GM19395 (cell line): ENCODE data around the gene AFF3.

Experiments
- ATAC-seq: cut with Tn5 transposase; IDR thresholded peaks from one replicate; pipeline ENCODE4 v1.9.1; 2021; ENCODE audit warnings: mild to moderate bottlenecking, moderate library complexity; ENCODE audit not compliant: unreplicated experiment

The AFF3 gene

GRCh38 chr2:100073110-100073509 lies 69.3 kb downstream of the AFF3 start:
- ATAC-seq = no peak

GRCh38 chr2:100072503-100072902 lies 69.9 kb downstream of the AFF3 start:
- ATAC-seq = no peak

- no peak for ATAC-seq
Measured at GRCh38 chr2:100071335-100072043, 70.9 kb downstream of the AFF3 start.

GRCh38 chr2:100070078-100070477 lies 72.3 kb downstream of the AFF3 start:
- ATAC-seq = no peak

GRCh38 chr2:100068395-100068794 lies 74.0 kb downstream of the AFF3 start:
- ATAC-seq = no peak

- ATAC-seq = no peak
Measured at GRCh38 chr2:100067784-100068183, 74.6 kb downstream of the AFF3 start.

- no peak for ATAC-seq
Measured at GRCh38 chr2:100066856-100067255, 75.5 kb downstream of the AFF3 start.

- ATAC-seq = no peak
Measured at GRCh38 chr2:100066246-100066645, 76.1 kb downstream of the AFF3 start.

- ATAC-seq = no peak
Measured at GRCh38 chr2:100064592-100065428, 77.6 kb downstream of the AFF3 start.

GRCh38 chr2:100064165-100064564 lies 78.2 kb downstream of the AFF3 start:
- ATAC-seq = no peak

GRCh38 chr2:100063459-100063953 lies 78.9 kb downstream of the AFF3 start:
- ATAC-seq = no peak

- no peak for ATAC-seq
Measured at GRCh38 chr2:100062336-100062735, 80.1 kb downstream of the AFF3 start.

GRCh38 chr2:100060875-100061274 lies 81.5 kb downstream of the AFF3 start:
- no peak for ATAC-seq

GRCh38 chr2:100059638-100060037 lies 82.8 kb downstream of the AFF3 start:
- no peak for ATAC-seq

- ATAC-seq = no peak
Measured at GRCh38 chr2:100057901-100058261, 84.5 kb downstream of the AFF3 start.

- ATAC-seq = no peak
Measured at GRCh38 chr2:100054426-100054825, 88.0 kb downstream of the AFF3 start.

- no peak for ATAC-seq
Measured at GRCh38 chr2:100053087-100053885, 89.1 kb downstream of the AFF3 start.

GRCh38 chr2:100052650-100053049 lies 89.7 kb downstream of the AFF3 start:
- no peak for ATAC-seq

- ATAC-seq = no peak
Measured at GRCh38 chr2:100051253-100051652, 91.1 kb downstream of the AFF3 start.

GRCh38 chr2:100050685-100051084 lies 91.7 kb downstream of the AFF3 start:
- no peak for ATAC-seq
